ENCODE data around the gene CLDN5.

- TF ChIP-seq POLR2A (IDR thresholded peaks at IDR 0.05) = no peak
- TF ChIP-seq CTCF (IDR thresholded peaks at IDR 0.05 in 4 of 5, conservative IDR thresholded peaks at IDR 0.05 in 1 of 5) = no peak
These were observed 7.1 kb downstream of the CLDN5 start for GRCh38 chr22:19517171-19517500.
